K562 (cell line): Measurements from ENCODE around the gene FAF2. TPM values are rescaled to one million over a fixed set of nuclear protein-coding genes. Genes with fewer than 3 reads are reported as not detected.
A peak's percentile ranks its signal among the peaks of the same experiment; 100 is the strongest.

Experiments
- BDP1 ChIP-seq: IDR thresholded peaks from 3 replicates; pipeline ENCODE4 v1.6.1; 2011; ENCODE audit not compliant: insufficient read length, insufficient read depth
- CGGBP1 ChIP-seq: fragments of 250-450 bp; sonication (Bioruptor Pico); IDR thresholded peaks from 2 replicates; pipeline ENCODE4 v1.9.0; 2021; ENCODE audit warnings: mild to moderate bottlenecking
- CUX1 ChIP-seq: fragments of 200-800 bp; sonication (Bioruptor generic); IDR thresholded peaks from 2 replicates; pipeline ENCODE4 v1.6.1; 2016; ENCODE audit warnings: missing genetic modification characterization, missing compliant biosample characterization
- E2F5 ChIP-seq: sonication (generic); formaldehyde crosslinking; IDR thresholded peaks from 2 replicates; pipeline ENCODE4 v1.8.0; 2022; ENCODE audit warnings: mild to moderate bottlenecking, missing genetic modification reagents
- NEUROD1 ChIP-seq: fragments of 150-350 bp; IDR thresholded peaks from 2 replicates; pipeline ENCODE4 v1.6.1; 2014; ENCODE audit warnings: borderline replicate concordance, low read length, low read depth; ENCODE audit not compliant: partially characterized antibody
- NR3C1 ChIP-seq: sonication (generic); formaldehyde crosslinking; IDR thresholded peaks from 2 replicates; pipeline ENCODE4 v1.8.1; 2022; ENCODE audit warnings: missing genetic modification reagents
- PHB2 ChIP-seq: fragments of 450-650 bp; IDR thresholded peaks from 2 replicates; pipeline ENCODE4 v1.6.1; 2017; ENCODE audit warnings: low read depth
- PHF20 ChIP-seq: fragments of 450-650 bp; IDR thresholded peaks from 2 replicates; pipeline ENCODE4 v1.6.1; 2018; ENCODE audit not compliant: partially characterized antibody
- SMC3 ChIP-seq: conservative IDR thresholded peaks from 2 replicates; pipeline ENCODE4 v1.6.1; 2011; ENCODE audit warnings: low read depth, low read length, improper control_type of control experiment; ENCODE audit not compliant: insufficient read depth
- TAF1 ChIP-seq: IDR thresholded peaks from 2 replicates; pipeline ENCODE4 v1.6.1; 2011; ENCODE audit warnings: mild to moderate bottlenecking, low read length, moderate library complexity; ENCODE audit not compliant: insufficient read depth, control insufficient read depth, severe bottlenecking; ENCODE audit errors: extremely low read depth
- ZNF143 ChIP-seq: sonication (generic); formaldehyde crosslinking; IDR thresholded peaks from 2 replicates; pipeline ENCODE4 v1.9.0; 2022; ENCODE audit warnings: mild to moderate bottlenecking, missing genetic modification reagents
- ZNF384 ChIP-seq: IDR thresholded peaks from 2 replicates; pipeline ENCODE4 v1.6.1; 2012; ENCODE audit warnings: low read depth, low read length, improper control_type of control experiment
- ZNF668 ChIP-seq: fragments of 250-450 bp; sonication (Bioruptor Pico); IDR thresholded peaks from 2 replicates; pipeline ENCODE4 v1.8.0; 2022; ENCODE audit warnings: mild to moderate bottlenecking, inconsistent platforms
- ZSCAN29 ChIP-seq: fragments of 450-650 bp; IDR thresholded peaks from 2 replicates; pipeline ENCODE4 v1.6.1; 2017
- polyA plus RNA-seq, 8 experiments: library from polyadenylated mRNA; depleted of rRNA in 4 of 8; stranded (reverse) in 5 of 8; unstranded in 3 of 8; fragments of >200 nt; fragmentation: Nextera tagmentation in 2 of 8; fragmentation: Illumina TruSeq in 1 of 8; extraction: Ambion mirVana in 2 of 8; extraction: Trizol in 1 of 8; gene quantifications; 2 replicates each; pipeline versions ENCODE4 v1.2.1 to v1.2.3, GENCODE V29; 2011 to 2014; ENCODE audit warnings: inconsistent platforms in 1 of 8, missing spikeins in 1 of 8
- total RNA-seq, 7 experiments: library from RNA; depleted of rRNA in 6 of 7; stranded (reverse); fragments of >200 nt in 6 of 7; fragmentation: Illumina TruSeq in 2 of 7; extraction: Trizol in 2 of 7; gene quantifications; 2 replicates each; pipeline versions ENCODE4 v1.2.1 to v1.2.3, GENCODE V29; 2011 to 2021; ENCODE audit warnings: low replicate concordance in 1 of 7

The FAF2 gene
- total and polyA plus RNA-seq, 9 of the 15 experiments (the other 6 are each of a cell fraction or from before 2014, with no cell fraction given) = 25.0 to 44.6 (median 36.1) TPM

- TF ChIP-seq CUX1 (CRISPR knock-in tag) (no peak), PHB2 (no peak), E2F5 (CRISPR knock-in tag) (no peak), BDP1 (no peak), CGGBP1 (CRISPR knock-in tag) (peak; percentile 48; the same call in 1 of the 2 replicates), TAF1 (peak; percentile 18), ZNF384 (no peak), PHF20 (no peak), ZNF668 (no peak), ZSCAN29 (no peak), SMC3 (no peak), NEUROD1 (no peak), ZNF143 (CRISPR knock-in tag) (no peak), NR3C1 (CRISPR knock-in tag) (no peak)
These were observed 95.4 kb downstream of the FAF2 start (continued) for GRCh38 chr5:176543428-176544182.
